Naive B cell (primary cell): ENCODE data around the gene PKP3. TPM values are rescaled to one million over a fixed set of nuclear protein-coding genes. Genes with fewer than 3 reads are reported as not detected.
"Not testable (repeated sequence)": the region's sequence is repeated elsewhere in the genome, so short reads cannot be mapped to it uniquely, and the experiment has no call there.

Experiments used
- ATAC-seq, 2 donors: fragments of 150-1000 bp; cut with Tn5 transposase; 2 replicates each; pipeline ENCODE4 v1.10.0; 2021; ENCODE audit warnings: low read depth in 2 of 2, mild to moderate bottlenecking in 2 of 2, moderate library complexity in 2 of 2
- DNase-seq: peaks from one replicate; pipeline ENCODE4 v3.0.0; 2022
- H3K27ac Mint-ChIP-seq, 6 donors: one replicate each; pipeline ENCODE4 v1.8.0; 2020 to 2022; ENCODE audit warnings: mild to moderate bottlenecking in 6 of 6, mixed read lengths in 6 of 6, moderate library complexity in 5 of 6, inconsistent platforms in 2 of 6
- H3K27me3 Mint-ChIP-seq, 3 donors: one replicate each; pipeline ENCODE4 v1.8.0; 2021 to 2022; ENCODE audit warnings: mixed read lengths in 3 of 3, mild to moderate bottlenecking in 1 of 3
- H3K36me3 Mint-ChIP-seq, 2 donors: one replicate each; pipeline ENCODE4 v1.8.0; 2020 to 2022; ENCODE audit warnings: mixed read lengths in 2 of 2, inconsistent platforms in 1 of 2, mild to moderate bottlenecking in 1 of 2
- H3K4me1 Mint-ChIP-seq, 3 donors: one replicate each; pipeline ENCODE4 v1.8.0; 2020 to 2022; ENCODE audit warnings: mixed read lengths in 3 of 3, inconsistent platforms in 1 of 3, mild to moderate bottlenecking in 1 of 3, moderate library complexity in 1 of 3
- H3K4me3 Mint-ChIP-seq, 8 donors: one replicate each; pipeline ENCODE4 v1.8.0; 2020 to 2022; ENCODE audit warnings: mild to moderate bottlenecking in 8 of 8, mixed read lengths in 8 of 8, moderate library complexity in 8 of 8, inconsistent platforms in 2 of 8
- H3K9me3 Mint-ChIP-seq, 7 donors: one replicate each; pipeline ENCODE4 v1.8.0; 2020 to 2022; ENCODE audit warnings: mixed read lengths in 7 of 7, mild to moderate bottlenecking in 5 of 7, inconsistent platforms in 2 of 7, moderate library complexity in 1 of 7
- polyA plus RNA-seq, 6 donors: library from polyadenylated mRNA; unstranded; fragments of 300-500 nt; fragmentation: Illumina TruSeq; gene quantifications; one replicate each; pipeline ENCODE4 v1.2.3, GENCODE V29; 2021; ENCODE audit warnings: low read depth in 6 of 6

The PKP3 gene
- polyA plus RNA-seq, result under 1 TPM in 2 of 6 donors, not detected in 4; 0.09 to 0.13 TPM

- Mint-ChIP-seq H3K27ac (peak within 1 kb of the TSS in 1 of 6 donors; percentile 85), H3K4me3 (no peak within 1 kb of the TSS)
Measured at GRCh38 chr11:394034-394857, at the start of gene PKP3. PKP3 (plus strand) TSS chr11:394209; CDS start chr11:394293, 84 bp downstream.

DNA sequence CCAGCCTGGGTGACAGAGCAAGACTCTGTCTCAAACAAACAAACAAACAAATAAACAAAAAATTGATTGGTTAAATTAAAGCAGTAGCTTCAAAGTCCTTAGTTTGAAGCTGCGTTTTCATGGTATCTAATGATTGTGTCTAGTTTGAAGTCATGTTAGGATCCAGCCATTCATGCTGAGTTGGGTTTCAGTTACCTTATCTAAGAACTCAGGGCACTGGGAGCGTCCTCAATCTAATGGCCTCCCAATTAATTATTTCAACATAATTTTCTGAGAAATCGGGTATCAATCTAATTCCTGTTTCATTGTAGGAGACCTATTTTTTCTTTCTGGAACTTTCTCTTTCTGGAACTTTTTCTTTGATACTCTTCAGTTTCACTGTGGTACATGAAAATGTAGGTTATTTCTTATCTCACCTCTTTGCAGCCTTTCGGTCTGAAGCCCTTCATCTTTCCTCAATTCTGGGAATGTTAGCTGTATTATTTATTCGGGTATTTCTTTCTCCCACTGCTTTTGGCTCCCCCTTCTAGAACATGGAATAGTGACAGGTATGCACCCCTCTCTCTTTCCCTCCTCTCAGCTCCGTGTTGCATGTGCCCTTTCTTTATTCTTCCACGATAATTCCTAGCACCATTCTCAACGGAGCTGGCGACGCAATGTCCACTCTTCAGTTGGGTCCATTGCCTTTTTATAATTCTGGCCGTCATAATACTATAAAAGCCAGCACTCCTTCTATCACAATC lies 49.0 kb upstream of the PKP3 start:
- H3K9me3 Mint-ChIP-seq, result peaks cover 0 to 7% (median 2%) of the 10 kb centered on the region in 7 donors
- no peak for DNase-seq
- peak overlapping the region in 1 of 6 donors; percentile 65 for H3K27ac Mint-ChIP-seq
- H3K4me3 Mint-ChIP-seq, result no peak overlapping the region
- H3K27me3 Mint-ChIP-seq, result no peaks in the 10 kb centered on the region
- peaks cover 0 to 7% of the 10 kb centered on the region in 2 donors for H3K36me3 Mint-ChIP-seq
- no peak for ATAC-seq
- peaks cover 14 to 35% (median 22%) of the 10 kb centered on the region in 3 donors for H3K4me1 Mint-ChIP-seq

More at GRCh38 chr11:394034-394857, at the start of gene PKP3:
- H3K27me3 Mint-ChIP-seq, result peaks cover 0 to 5% (median 4%) of the 10 kb centered on the region in 3 donors
- peaks cover 0 to 4% (median 0%) of the 10 kb centered on the region in 7 donors for H3K9me3 Mint-ChIP-seq
- no peak for DNase-seq
- H3K4me1 Mint-ChIP-seq, result peaks cover 0 to 9% (median 8%) of the 10 kb centered on the region in 3 donors
- no peaks in the 10 kb centered on the region for H3K36me3 Mint-ChIP-seq
- no peak for ATAC-seq

DNA sequence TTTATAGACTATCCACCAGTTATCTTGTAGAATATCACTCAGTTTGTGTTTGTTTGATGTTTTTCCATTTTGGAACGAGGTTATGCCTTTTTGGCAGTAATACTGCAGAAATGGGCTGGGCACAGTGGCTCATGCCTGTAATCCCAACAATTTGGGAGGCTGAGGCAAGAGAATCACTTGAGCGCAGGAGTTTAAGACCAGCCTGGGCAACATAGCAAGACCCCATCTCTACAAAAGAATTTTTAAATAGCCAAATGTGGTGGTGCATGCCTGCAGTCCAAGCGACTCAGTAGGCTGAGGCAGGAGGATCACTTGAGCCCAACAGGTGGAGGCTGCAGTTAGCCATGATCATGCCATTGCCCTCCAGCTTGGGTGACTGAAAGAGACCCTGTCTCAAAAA lies 47.5 kb upstream of the PKP3 start:
- Mint-ChIP-seq H3K9me3 (peaks cover 0 to 2% (median 0%) of the 10 kb centered on the region in 7 donors), H3K27ac (peak overlapping the region in 2 of 6 donors; percentile 28 to 49), H3K27me3 (no peaks in the 10 kb centered on the region), H3K4me3 (no peak overlapping the region), H3K36me3 (no peaks in the 10 kb centered on the region), H3K4me1 (peaks cover 9 to 31% (median 20%) of the 10 kb centered on the region in 3 donors)
- DNase-seq (no peak), ATAC-seq (no peak)

DNA sequence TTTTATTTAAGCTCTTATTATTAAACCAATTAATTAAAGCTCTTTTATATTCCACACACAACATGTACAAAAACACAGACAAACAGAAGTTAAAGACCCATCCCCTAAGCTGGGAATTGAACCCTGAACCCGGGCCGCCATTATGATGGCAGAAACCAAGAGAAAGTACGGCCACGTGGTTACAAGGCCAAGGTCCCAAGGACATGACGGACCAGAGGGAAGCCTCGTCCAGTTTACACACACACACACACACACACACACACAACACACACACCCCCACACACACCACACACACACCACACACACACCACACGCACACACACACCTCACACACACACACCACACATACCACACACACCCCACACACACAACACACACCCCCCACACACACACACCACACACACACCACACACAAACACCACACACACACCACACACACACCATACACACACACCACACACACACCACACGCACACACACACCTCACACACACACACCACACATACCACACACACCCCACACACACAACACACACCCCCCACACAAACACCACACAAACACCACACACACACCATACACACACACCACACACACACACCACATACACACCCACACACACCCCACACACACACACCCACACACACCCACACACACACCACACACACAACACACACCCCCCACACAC lies 44.6 kb upstream of the PKP3 start:
- peaks cover 11 to 31% (median 24%) of the 10 kb centered on the region in 3 donors for H3K4me1 Mint-ChIP-seq
- H3K4me3 Mint-ChIP-seq, result not testable (repeated sequence)

GRCh38 chr11:350033-350722 lies 43.8 kb upstream of the PKP3 start:
- Mint-ChIP-seq H3K4me3 (peak overlapping the region in 1 of 8 donors; percentile 56), H3K4me1 (peaks cover 13 to 39% (median 27%) of the 10 kb centered on the region in 3 donors), H3K27ac (peak overlapping the region in 1 of 6 donors; percentile 32)
- ATAC-seq, H3K27me3 Mint-ChIP-seq, H3K9me3 Mint-ChIP-seq, H3K36me3 Mint-ChIP-seq, DNase-seq: not testable (repeated sequence)

More for the DNA sequence above, 44.6 kb upstream of the PKP3 start:
- not testable (repeated sequence) for H3K9me3 Mint-ChIP-seq, H3K27me3 Mint-ChIP-seq, ATAC-seq, H3K36me3 Mint-ChIP-seq, DNase-seq
- peak overlapping the region in 1 of 6 donors; percentile 87 for H3K27ac Mint-ChIP-seq

GRCh38 chr11:350723-351255 lies 43.2 kb upstream of the PKP3 start:
- H3K27me3 Mint-ChIP-seq, result no peaks in the 10 kb centered on the region
- peak overlapping the region in 2 of 6 donors; percentile 32 to 77 for H3K27ac Mint-ChIP-seq
- H3K9me3 Mint-ChIP-seq, result peaks cover 0 to 2% (median 0%) of the 10 kb centered on the region in 7 donors
- no peaks in the 10 kb centered on the region for H3K36me3 Mint-ChIP-seq
- ATAC-seq, result no peak
- no peak for DNase-seq
- H3K4me3 Mint-ChIP-seq, result peak overlapping the region in 2 of 8 donors; percentile 47 to 56
- H3K4me1 Mint-ChIP-seq, result peaks cover 15 to 43% (median 29%) of the 10 kb centered on the region in 3 donors

- DNase-seq (no peak), ATAC-seq (no peak)
- Mint-ChIP-seq H3K27ac (peak overlapping the region in 1 of 6 donors; percentile 40), H3K4me3 (no peak overlapping the region), H3K36me3 (no peaks in the 10 kb centered on the region), H3K4me1 (peaks cover 15 to 43% (median 29%) of the 10 kb centered on the region in 3 donors), H3K9me3 (peaks cover 0 to 2% (median 0%) of the 10 kb centered on the region in 7 donors), H3K27me3 (no peaks in the 10 kb centered on the region)
Measured at GRCh38 chr11:351411-351810, 42.6 kb upstream of the PKP3 start.

DNA sequence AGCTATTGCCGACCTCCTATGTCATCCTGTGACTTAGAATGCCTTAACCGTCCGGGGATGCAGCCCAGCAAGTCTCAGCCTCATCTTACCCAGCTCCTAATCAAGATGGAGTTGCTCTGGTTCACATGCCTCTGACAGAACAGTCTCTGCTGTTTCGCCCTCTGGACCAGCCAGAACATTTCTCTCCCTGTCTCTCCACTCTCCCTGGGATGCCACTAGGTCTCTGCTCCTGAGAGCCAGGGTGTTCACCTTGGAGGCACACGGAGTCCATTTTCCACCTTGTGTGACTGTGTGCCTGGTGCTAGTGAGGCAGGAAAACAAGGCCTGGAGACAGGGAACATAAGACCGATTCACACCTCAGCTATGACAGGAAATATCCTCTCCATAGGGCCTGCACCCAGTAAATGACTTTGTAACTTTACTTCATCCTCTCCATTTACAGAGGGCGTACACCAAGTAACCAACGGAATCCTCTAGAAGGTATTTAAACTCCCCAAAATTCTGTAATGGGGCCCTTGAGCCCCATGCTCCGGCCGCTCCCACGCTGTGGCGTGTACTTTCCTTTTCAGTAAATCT lies 41.5 kb upstream of the PKP3 start:
- Mint-ChIP-seq H3K36me3 (no peaks in the 10 kb centered on the region), H3K4me1 (peaks cover 15 to 43% (median 29%) of the 10 kb centered on the region in 3 donors), H3K27me3 (no peaks in the 10 kb centered on the region), H3K9me3 (peaks cover 0 to 2% (median 0%) of the 10 kb centered on the region in 7 donors), H3K4me3 (no peak overlapping the region), H3K27ac (peak overlapping the region in 3 of 6 donors; percentile 60 to 88 (median 83))
- ATAC-seq, result no peak
- no peak for DNase-seq

GRCh38 chr11:353179-353873 lies 40.7 kb upstream of the PKP3 start:
- H3K4me3 Mint-ChIP-seq, result peak overlapping the region in 2 of 8 donors; percentile 44 to 82
- peak overlapping the region in 5 of 6 donors; percentile 39 to 98 (median 83) for H3K27ac Mint-ChIP-seq
- ATAC-seq, result no peak
- no peaks in the 10 kb centered on the region for H3K36me3 Mint-ChIP-seq
- H3K27me3 Mint-ChIP-seq, result no peaks in the 10 kb centered on the region
- H3K4me1 Mint-ChIP-seq, result peaks cover 15 to 42% (median 29%) of the 10 kb centered on the region in 3 donors
- H3K9me3 Mint-ChIP-seq, result peaks cover 0 to 2% (median 0%) of the 10 kb centered on the region in 7 donors
- no peak for DNase-seq

- Mint-ChIP-seq H3K36me3 (no peaks in the 10 kb centered on the region), H3K9me3 (peaks cover 0 to 2% (median 0%) of the 10 kb centered on the region in 7 donors), H3K4me1 (peaks cover 12 to 33% (median 26%) of the 10 kb centered on the region in 3 donors), H3K27ac (peak overlapping the region; percentile 82 to 98 (median 94)), H3K4me3 (peak overlapping the region in 7 of 8 donors; percentile 68 to 88 (median 82)), H3K27me3 (peaks cover 0 to 13% (median 7%) of the 10 kb centered on the region in 3 donors)
- ATAC-seq (peak; percentile 74 to 77), DNase-seq (peak; percentile 80)
Measured at GRCh38 chr11:355581-356458, 38.2 kb upstream of the PKP3 start.

- peaks cover 0 to 5% (median 4%) of the 10 kb centered on the region in 7 donors for H3K9me3 Mint-ChIP-seq
- no peaks in the 10 kb centered on the region for H3K36me3 Mint-ChIP-seq
Measured at GRCh38 chr11:356610-357009, 37.4 kb upstream of the PKP3 start.

More at GRCh38 chr11:356610-357009, 37.4 kb upstream of the PKP3 start:
- peaks cover 0 to 13% (median 7%) of the 10 kb centered on the region in 3 donors for H3K27me3 Mint-ChIP-seq
- ATAC-seq (no peak), DNase-seq (no peak)
- H3K27ac Mint-ChIP-seq, result no peak overlapping the region
- H3K4me3 Mint-ChIP-seq, result no peak overlapping the region
- peaks cover 9 to 30% (median 18%) of the 10 kb centered on the region in 3 donors for H3K4me1 Mint-ChIP-seq
